ENCODE results near the gene CHMP3. TPM values are rescaled to one million over a fixed set of nuclear protein-coding genes. Genes with fewer than 3 reads are reported as not detected.

Gene CHMP3
- total and polyA plus RNA-seq, 2 of the 13 experiments (the other 11 are each of a cell fraction or from before 2014, with no cell fraction given), result 64.1 to 114 TPM

DNA sequence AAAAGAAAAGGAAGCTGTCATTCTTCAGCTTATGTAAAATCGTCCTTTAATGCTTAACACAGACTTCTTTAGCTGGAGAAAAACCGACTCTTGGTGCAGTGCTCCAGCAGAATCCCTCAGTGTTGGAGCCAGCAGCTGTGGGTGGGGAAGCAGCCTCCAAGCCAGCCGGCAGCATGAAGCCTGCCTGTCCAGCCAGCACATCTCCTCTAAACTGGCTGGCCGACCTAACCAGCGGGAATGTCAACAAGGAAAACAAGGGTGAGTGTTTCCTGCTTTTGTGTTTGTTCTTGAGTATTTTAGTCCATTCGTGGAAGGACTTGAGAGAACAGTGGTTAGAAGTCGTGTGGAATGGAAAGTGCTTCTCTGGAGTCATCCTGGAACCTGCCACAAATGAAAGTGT lies 83.1 kb downstream of the CHMP3 start (continued):
- TF ChIP-seq, protein P1, sequence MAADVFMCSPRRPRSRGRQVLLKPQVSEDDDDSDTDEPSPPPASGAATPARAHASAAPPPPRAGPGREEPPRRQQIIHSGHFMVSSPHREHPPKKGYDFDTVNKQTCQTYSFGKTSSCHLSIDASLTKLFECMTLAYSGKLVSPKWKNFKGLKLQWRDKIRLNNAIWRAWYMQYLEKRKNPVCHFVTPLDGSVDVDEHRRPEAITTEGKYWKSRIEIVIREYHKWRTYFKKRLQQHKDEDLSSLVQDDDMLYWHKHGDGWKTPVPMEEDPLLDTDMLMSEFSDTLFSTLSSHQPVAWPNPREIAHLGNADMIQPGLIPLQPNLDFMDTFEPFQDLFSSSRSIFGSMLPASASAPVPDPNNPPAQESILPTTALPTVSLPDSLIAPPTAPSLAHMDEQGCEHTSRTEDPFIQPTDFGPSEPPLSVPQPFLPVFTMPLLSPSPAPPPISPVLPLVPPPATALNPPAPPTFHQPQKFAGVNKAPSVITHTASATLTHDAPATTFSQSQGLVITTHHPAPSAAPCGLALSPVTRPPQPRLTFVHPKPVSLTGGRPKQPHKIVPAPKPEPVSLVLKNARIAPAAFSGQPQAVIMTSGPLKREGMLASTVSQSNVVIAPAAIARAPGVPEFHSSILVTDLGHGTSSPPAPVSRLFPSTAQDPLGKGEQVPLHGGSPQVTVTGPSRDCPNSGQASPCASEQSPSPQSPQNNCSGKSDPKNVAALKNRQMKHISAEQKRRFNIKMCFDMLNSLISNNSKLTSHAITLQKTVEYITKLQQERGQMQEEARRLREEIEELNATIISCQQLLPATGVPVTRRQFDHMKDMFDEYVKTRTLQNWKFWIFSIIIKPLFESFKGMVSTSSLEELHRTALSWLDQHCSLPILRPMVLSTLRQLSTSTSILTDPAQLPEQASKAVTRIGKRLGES (CRISPR knock-in tag; IDR thresholded peaks at IDR 0.05; ENCODE audit: borderline replicate concordance), result no peak
- TF ChIP-seq ZNF790 (CRISPR knock-in tag; IDR thresholded peaks at IDR 0.05; ENCODE audit: borderline replicate concordance), result no peak

DNA sequence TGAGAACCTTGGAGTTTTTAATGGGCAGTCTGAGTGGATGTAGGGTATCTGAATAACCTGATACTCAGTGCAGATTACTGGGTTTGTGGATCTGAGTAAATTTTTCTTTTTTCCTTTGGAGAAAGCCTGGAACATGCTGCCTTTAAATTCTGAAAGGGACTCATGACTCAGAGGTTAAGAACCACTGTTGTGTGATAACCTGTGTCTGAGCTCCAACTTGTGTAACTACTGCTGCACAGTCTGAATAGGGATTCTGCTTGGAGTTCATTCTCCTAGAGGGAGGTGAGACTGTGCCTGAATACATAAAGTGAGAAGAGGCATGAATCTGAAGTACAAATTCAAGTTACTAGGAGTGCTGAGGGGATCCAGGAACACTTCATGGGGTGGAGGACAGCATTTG lies 85.9 kb downstream of the CHMP3 start:
- ATAC-seq, result no peak; the same call in 2 of the 3 replicates

More for the DNA sequence above, 85.9 kb downstream of the CHMP3 start:
- CTCF ChIA-PET (ENCODE audit: low intra/inter-chr PET ratio, low total read pairs), result no interaction called here
- POLR2A ChIA-PET, result no interaction called here
- no peak overlapping the region for H3K4me2 ChIP-seq (ENCODE audit: low read depth, low read length)
- no peak for DNase-seq (ENCODE audit: low spot score)
- H3K4me1 ChIP-seq (ENCODE audit: insufficient read depth, low read length), result 0 out of 2 replicates have a peak, but pooled peaks cover 7% of the 10 kb centered on the region
- H2AFZ ChIP-seq (ENCODE audit: low read length), result no peak overlapping the region
- no peak overlapping the region for H3K9ac ChIP-seq (ENCODE audit: insufficient read depth, low read depth, low read length)
- in situ Hi-C loops (cut with HindIII; ENCODE audit: extremely low pct_ligation_motif_present, low pct_unique_long_range_greater_than_20kb) (no loop called here), intact Hi-C loops (cut with micrococcal nuclease; ENCODE audit: unreplicated experiment) (no loop called here)
- no peaks in the 10 kb centered on the region for H3K27me3 ChIP-seq (ENCODE audit: control insufficient read depth in 1 of 2, insufficient read depth in 2 of 2, low read length in 2 of 2)
- H3K27ac ChIP-seq (ENCODE audit: extremely low read length, insufficient read depth, low read length), result no peak overlapping the region
- FAIRE-seq, result no peak
- H4K20me1 ChIP-seq (ENCODE audit: insufficient read depth, low read length), result no peaks in the 10 kb centered on the region
- TF ChIP-seq ZNF878 (CRISPR knock-in tag; IDR thresholded peaks at IDR 0.05), result no peak
- TF ChIP-seq, protein P2, sequence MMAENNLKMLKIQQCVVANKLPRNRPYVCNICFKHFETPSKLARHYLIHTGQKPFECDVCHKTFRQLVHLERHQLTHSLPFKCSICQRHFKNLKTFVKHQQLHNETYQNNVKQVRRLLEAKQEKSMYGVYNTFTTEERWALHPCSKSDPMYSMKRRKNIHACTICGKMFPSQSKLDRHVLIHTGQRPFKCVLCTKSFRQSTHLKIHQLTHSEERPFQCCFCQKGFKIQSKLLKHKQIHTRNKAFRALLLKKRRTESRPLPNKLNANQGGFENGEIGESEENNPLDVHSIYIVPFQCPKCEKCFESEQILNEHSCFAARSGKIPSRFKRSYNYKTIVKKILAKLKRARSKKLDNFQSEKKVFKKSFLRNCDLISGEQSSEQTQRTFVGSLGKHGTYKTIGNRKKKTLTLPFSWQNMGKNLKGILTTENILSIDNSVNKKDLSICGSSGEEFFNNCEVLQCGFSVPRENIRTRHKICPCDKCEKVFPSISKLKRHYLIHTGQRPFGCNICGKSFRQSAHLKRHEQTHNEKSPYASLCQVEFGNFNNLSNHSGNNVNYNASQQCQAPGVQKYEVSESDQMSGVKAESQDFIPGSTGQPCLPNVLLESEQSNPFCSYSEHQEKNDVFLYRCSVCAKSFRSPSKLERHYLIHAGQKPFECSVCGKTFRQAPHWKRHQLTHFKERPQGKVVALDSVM (CRISPR knock-in tag; IDR thresholded peaks at IDR 0.05), result no peak
- no peak overlapping the region for H3K4me3 ChIP-seq (replicated peaks in 1 of 3; ENCODE audit: insufficient read depth in 1 of 3, low read depth in 2 of 3, low read length in 3 of 3)
- peaks cover 57 to 98% of the 10 kb centered on the region in 2 experiments for H3K36me3 ChIP-seq (replicated peaks in 1 of 2; ENCODE audit: control insufficient read depth in 1 of 2, insufficient read depth in 2 of 2, low read length in 2 of 2)
- BruUV-seq (replicated peaks), result no TSS peak
- H3K9me3 ChIP-seq (ENCODE audit: low read length), result no peaks in the 10 kb centered on the region
- no peaks in the 10 kb centered on the region for H3K79me2 ChIP-seq (ENCODE audit: insufficient read depth, low read length)

All from HepG2 (cell line).